NOMO-1 treated with DMSO at 0.1 percent for 48 hours (cell line): Measurements from ENCODE around the gene HNRNPM.
A peak's percentile ranks its signal among the peaks of the same experiment; 100 is the strongest.
"Not testable (repeated sequence)": the region's sequence is repeated elsewhere in the genome, so short reads cannot be mapped to it uniquely, and the experiment has no call there.

ENCODE experiments used
- DNase-seq: peaks from one replicate; lab custom pipeline; 2025; ENCODE audit not compliant: unreplicated experiment; lab: John Stamatoyannopoulos, UW

Gene HNRNPM

GRCh38 chr19:8444677-8445487 lies at the start of gene HNRNPM:
Gene HNRNPM, plus strand, starts transcription at chr19:8444975. Its CDS starts 24 bp downstream, at chr19:8444999.
- peak; percentile 97 for DNase-seq

- no peak for DNase-seq
These were observed 49.1 kb upstream of the HNRNPM start for GRCh38 chr19:8395621-8396082.

GRCh38 chr19:8396185-8396562 lies 48.6 kb upstream of the HNRNPM start:
- DNase-seq, result no peak

GRCh38 chr19:8396563-8397203 lies 48.1 kb upstream of the HNRNPM start:
- peak; percentile 53 for DNase-seq

GRCh38 chr19:8397271-8397670 lies 47.5 kb upstream of the HNRNPM start:
- DNase-seq, result no peak

- DNase-seq, result no peak
These were observed 46.9 kb upstream of the HNRNPM start for GRCh38 chr19:8397746-8398310.

GRCh38 chr19:8398311-8398771 lies 46.4 kb upstream of the HNRNPM start:
- no peak for DNase-seq

GRCh38 chr19:8399681-8400188 lies 45.0 kb upstream of the HNRNPM start:
- no peak for DNase-seq

GRCh38 chr19:8401981-8402411 lies 42.8 kb upstream of the HNRNPM start:
- DNase-seq, result no peak

- no peak for DNase-seq
These were observed 41.5 kb upstream of the HNRNPM start for GRCh38 chr19:8403098-8403819.

- DNase-seq, result no peak
These were observed 41.0 kb upstream of the HNRNPM start for GRCh38 chr19:8403820-8404109.

GRCh38 chr19:8404391-8405151 lies 40.2 kb upstream of the HNRNPM start:
- no peak for DNase-seq

- DNase-seq, result not testable (repeated sequence)
These were observed 34.1 kb upstream of the HNRNPM start for GRCh38 chr19:8410718-8411117.

- peak; percentile 91 for DNase-seq
These were observed 31.8 kb upstream of the HNRNPM start, which contains the start of gene MARCHF2 for GRCh38 chr19:8412783-8413628. Gene MARCHF2, plus strand, starts transcription at chr19:8413305. Its CDS starts 8,536 bp downstream, at chr19:8421841.

GRCh38 chr19:8413629-8413995 lies 31.2 kb upstream of the HNRNPM start:
- DNase-seq, result no peak

GRCh38 chr19:8416796-8417195 lies 28.0 kb upstream of the HNRNPM start:
- DNase-seq, result no peak

- no peak for DNase-seq
These were observed 23.0 kb upstream of the HNRNPM start for GRCh38 chr19:8421484-8422461.

GRCh38 chr19:8423817-8424223 lies 21.0 kb upstream of the HNRNPM start:
- peak; percentile 89 for DNase-seq
